Right atrium auricular region (tissue), 2 donors: ENCODE measurements around the gene CADPS2. TPM values are rescaled to one million over a fixed set of nuclear protein-coding genes. Genes with fewer than 3 reads are reported as not detected.

Experiments used
- DNase-seq: peaks from one replicate; pipeline ENCODE4 v3.0.0-alpha.2; 2019; ENCODE audit warnings: low spot score
- H3K27ac ChIP-seq, 2 donors: fragments of 200-600 bp; sonication (generic); 1 replicate in 1 of 2; 2 replicates in 1 of 2; pipeline ENCODE4 v1.5.1; 2016 to 2019
- H3K27me3 ChIP-seq, 2 donors: fragments of 200-600 bp; sonication (generic); one replicate each; pipeline versions ENCODE4 v1.5.1 to v1.6.0; 2017 to 2019
- H3K36me3 ChIP-seq: fragments of 200-600 bp; sonication (generic); one replicate; pipeline ENCODE4 v1.5.1; 2016
- H3K4me1 ChIP-seq, 2 donors: fragments of 200-600 bp; sonication (generic); one replicate each; pipeline versions ENCODE4 v1.5.1 to v1.6.0; 2017 to 2019
- H3K4me3 ChIP-seq, 2 donors: fragments of 200-600 bp; sonication (generic); 1 replicate in 1 of 2; 2 replicates in 1 of 2; pipeline ENCODE4 v1.5.1; 2017 to 2019; ENCODE audit warnings: mild to moderate bottlenecking in 1 of 2, moderate library complexity in 1 of 2
- H3K9me3 ChIP-seq, 2 donors: fragments of 200-600 bp; sonication (generic); one replicate each; pipeline ENCODE4 v1.5.1; 2019
- CTCF ChIP-seq, 2 donors: fragments of 200-600 bp; sonication (generic); IDR thresholded peaks; one replicate each; pipeline ENCODE4 v1.5.1; 2019; ENCODE audit warnings: antibody characterized with exemption in 2 of 2
- total RNA-seq, 2 donors: library from RNA; depleted of rRNA; stranded (reverse); fragments of >200 nt; gene quantifications; one replicate each; pipeline ENCODE4 v1.1.0, GENCODE V29; 2016

The CADPS2 gene
- total RNA-seq, 2 donors from 2014 or later = 11.8 to 19.9 TPM

- Histone ChIP-seq H3K4me1 (no peaks in the 10 kb centered on the region), H3K36me3 (no peaks in the 10 kb centered on the region), H3K27me3 (no peaks in the 10 kb centered on the region), H3K4me3 (no peak overlapping the region), H3K9me3 (no peaks in the 10 kb centered on the region), H3K27ac (no peak overlapping the region)
- TF ChIP-seq CTCF (IDR thresholded peaks at IDR 0.05) = no peak
- no peak for DNase-seq
Observed at GRCh38 chr7:122438492-122438891, 447.8 kb downstream of the CADPS2 start.

GRCh38 chr7:122438006-122438405 is 448.3 kb downstream of the CADPS2 start:
- H3K9me3 ChIP-seq = no peaks in the 10 kb centered on the region
- H3K27me3 ChIP-seq = no peaks in the 10 kb centered on the region
- no peaks in the 10 kb centered on the region for H3K4me1 ChIP-seq
- no peak for TF ChIP-seq CTCF (IDR thresholded peaks at IDR 0.05)
- H3K4me3 ChIP-seq = no peak overlapping the region
- DNase-seq = no peak
- no peaks in the 10 kb centered on the region for H3K36me3 ChIP-seq
- H3K27ac ChIP-seq = no peak overlapping the region

DNA sequence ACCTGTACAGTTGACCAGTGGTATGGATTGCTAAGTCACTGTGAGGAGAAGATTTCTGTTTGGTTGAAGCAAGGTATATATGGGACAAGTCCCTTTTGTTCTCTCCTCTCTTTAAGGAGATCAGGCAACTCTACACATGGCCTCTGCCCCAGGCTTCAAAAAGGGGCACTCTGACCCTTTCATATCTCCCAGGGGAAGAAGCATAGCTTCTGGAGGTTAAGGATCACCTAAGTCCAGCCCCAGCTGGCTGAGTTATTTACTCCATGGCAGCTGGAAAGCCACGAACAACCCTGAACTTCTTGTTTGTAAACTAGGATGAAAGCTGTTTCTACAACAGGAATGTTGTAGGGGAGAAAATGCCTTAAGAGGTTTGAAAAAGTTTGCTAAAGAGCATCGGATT is 452.5 kb downstream of the CADPS2 start:
- Histone ChIP-seq H3K4me3 (no peak overlapping the region), H3K36me3 (no peaks in the 10 kb centered on the region), H3K27me3 (no peaks in the 10 kb centered on the region), H3K4me1 (no peaks in the 10 kb centered on the region), H3K27ac (no peak overlapping the region), H3K9me3 (no peaks in the 10 kb centered on the region)
- DNase-seq = no peak
- no peak for TF ChIP-seq CTCF (IDR thresholded peaks at IDR 0.05)

GRCh38 chr7:122430710-122431109 is 455.6 kb downstream of the CADPS2 start:
- no peak overlapping the region for H3K4me3 ChIP-seq
- DNase-seq = no peak
- H3K4me1 ChIP-seq = no peaks in the 10 kb centered on the region
- H3K27ac ChIP-seq = no peak overlapping the region
- no peak for TF ChIP-seq CTCF (IDR thresholded peaks at IDR 0.05)
- H3K9me3 ChIP-seq = no peaks in the 10 kb centered on the region
- no peaks in the 10 kb centered on the region for H3K36me3 ChIP-seq
- H3K27me3 ChIP-seq = no peaks in the 10 kb centered on the region

GRCh38 chr7:122429926-122430325 is 456.3 kb downstream of the CADPS2 start:
- Histone ChIP-seq H3K4me1 (no peaks in the 10 kb centered on the region), H3K4me3 (no peak overlapping the region), H3K27me3 (no peaks in the 10 kb centered on the region), H3K27ac (no peak overlapping the region), H3K36me3 (no peaks in the 10 kb centered on the region), H3K9me3 (no peaks in the 10 kb centered on the region)
- TF ChIP-seq CTCF (IDR thresholded peaks at IDR 0.05) = no peak
- no peak for DNase-seq

GRCh38 chr7:122425731-122426130 is 460.5 kb downstream of the CADPS2 start:
- Histone ChIP-seq H3K27me3 (no peaks in the 10 kb centered on the region), H3K4me1 (no peaks in the 10 kb centered on the region), H3K4me3 (no peak overlapping the region), H3K27ac (no peak overlapping the region), H3K9me3 (no peaks in the 10 kb centered on the region), H3K36me3 (no peaks in the 10 kb centered on the region)
- no peak for TF ChIP-seq CTCF (IDR thresholded peaks at IDR 0.05)
- DNase-seq = no peak
